M059J (cell line): ENCODE measurements around the gene RPL23. TPM values are rescaled to one million over a fixed set of nuclear protein-coding genes. Genes with fewer than 3 reads are reported as not detected.

Experiments
- DNase-seq: peaks from one replicate; pipeline ENCODE4 v3.0.0-alpha.2; 2012; ENCODE audit warnings: low read depth
- total RNA-seq: library from RNA; depleted of rRNA; stranded (reverse); fragments of >200 nt; shearing (Covaris generic); gene quantifications from 2 replicates; pipeline ENCODE4 v1.2.3, GENCODE V29; 2014

RPL23 gene
- total RNA-seq, 1 experiment from 2014 or later, result 785 TPM

GRCh38 chr17:38867968-38868816 is 14.7 kb upstream of the RPL23 start:
- no peak for DNase-seq

DNA sequence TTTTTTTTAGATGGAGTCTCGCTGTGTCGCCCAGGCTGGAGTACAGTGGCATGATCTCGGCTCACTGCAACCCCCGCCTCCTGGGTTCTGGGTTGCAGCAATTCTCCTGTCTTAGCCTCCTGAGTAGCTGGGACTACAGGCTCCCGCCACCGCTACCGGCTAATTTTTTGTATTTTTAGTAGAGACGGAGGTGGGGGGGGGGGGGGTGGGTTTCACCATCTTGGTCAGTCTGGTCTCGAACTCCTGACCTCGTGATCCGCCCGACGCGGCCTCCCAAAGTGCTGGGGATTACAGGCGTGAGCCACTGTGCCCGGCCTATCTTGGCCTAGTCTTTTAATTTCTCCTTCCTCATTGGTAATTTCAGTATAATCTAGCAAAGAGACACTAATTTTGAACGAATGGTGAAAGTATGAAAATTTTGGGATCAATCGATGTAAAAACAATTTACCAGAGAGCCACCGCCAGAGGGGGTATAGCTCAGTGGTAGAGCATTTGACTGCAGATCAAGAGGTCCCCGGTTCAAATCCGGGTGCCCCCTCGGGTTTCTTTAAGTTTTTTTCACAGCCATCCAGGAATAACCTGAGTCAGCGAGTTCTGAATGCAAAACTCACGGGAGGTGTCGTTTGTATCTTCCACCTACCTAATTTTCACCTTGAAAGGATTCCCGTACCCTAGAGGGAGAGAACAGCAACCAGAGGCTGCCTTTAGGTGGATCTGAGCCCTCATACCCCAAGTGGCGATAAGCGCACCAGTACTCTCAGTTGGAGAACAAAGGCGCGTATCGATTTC is 13.9 kb upstream of the RPL23 start:
- DNase-seq, result peak; percentile 65

DNA sequence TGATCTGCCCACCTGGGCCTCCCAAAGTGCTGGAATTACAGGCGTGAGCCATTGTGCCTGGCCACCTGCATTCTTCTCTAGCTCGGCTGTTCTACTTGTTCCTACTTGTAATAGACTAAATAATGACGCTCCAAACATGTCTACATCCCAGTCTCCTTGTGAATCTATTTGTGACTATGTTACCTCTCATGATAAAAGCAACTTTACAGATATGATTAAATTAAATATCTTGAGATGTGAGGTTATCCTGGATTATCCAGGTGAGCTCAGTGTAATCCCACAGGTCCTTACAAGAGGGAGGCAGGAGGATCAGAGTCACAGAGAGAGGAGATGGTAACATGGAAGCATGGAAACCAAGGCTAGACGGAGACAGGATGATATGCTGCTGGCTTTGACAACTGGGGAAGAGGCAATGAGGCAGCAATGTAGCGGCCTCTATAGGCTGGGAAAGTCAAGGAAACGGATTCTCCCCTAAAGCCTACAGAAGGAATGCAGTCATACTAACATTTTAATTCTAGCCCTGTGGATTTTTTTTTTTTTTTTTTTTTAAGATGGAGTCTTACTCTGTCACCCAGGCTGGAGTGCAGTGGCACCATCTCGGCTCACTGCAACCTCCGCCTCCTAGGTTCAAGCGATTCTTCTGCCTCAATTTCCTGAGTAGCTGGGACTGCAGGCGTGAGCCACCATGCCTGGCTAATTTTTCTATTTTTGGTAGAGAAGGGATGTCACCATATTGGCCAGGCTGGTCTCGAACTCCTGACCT is 11.3 kb upstream of the RPL23 start:
- peak; percentile 49 for DNase-seq

DNA sequence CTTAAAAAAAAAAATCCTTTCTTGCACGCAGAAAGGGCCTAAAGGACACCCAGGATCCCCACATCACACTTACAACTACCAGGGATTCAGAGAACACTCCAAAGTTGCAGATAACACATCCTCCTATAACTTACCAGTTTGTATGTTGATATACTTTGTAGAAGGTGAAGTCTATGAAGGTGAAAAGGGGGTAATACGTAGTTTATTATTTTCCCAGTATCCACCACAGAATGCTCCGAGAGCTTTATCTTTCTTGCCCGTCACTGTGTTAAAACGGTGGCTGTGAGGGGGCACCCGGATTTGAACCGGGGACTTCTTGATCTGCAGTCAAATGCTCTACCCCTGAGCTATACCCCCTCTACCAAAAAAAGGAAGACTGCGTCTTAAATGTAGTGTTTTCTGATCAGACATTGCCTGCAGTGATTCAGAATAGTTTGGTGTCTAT is 7.9 kb upstream of the RPL23 start:
- DNase-seq, result no peak

DNA sequence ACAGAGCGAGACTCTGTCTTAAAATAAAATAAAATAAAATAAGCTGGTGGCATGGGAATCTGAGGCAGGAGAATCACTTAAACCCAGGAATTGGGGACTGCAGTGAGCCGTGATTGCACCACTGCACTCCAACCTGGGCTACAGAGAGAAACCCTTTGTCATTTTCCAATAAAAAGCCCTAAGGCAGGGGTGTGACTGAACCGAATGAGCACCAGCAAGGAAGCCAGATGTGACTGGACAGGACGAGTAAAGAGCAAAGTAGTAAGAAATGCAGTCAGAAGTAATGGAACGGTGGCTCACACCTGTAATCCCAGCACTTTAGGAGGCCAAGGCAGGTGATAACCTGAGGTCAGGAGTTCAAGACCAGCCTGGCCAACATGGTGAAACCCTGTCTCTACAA is 3.8 kb upstream of the RPL23 start:
- no peak for DNase-seq

- peak; percentile 92 for DNase-seq
Observed at GRCh38 chr17:38855101-38855714, 1.7 kb upstream of the RPL23 start.

- DNase-seq, result no peak
Observed at GRCh38 chr17:38852771-38853291, 690 bp downstream of the RPL23 start.

- no peak for DNase-seq
Observed at GRCh38 chr17:38851434-38851833, 2.1 kb downstream of the RPL23 start.

DNA sequence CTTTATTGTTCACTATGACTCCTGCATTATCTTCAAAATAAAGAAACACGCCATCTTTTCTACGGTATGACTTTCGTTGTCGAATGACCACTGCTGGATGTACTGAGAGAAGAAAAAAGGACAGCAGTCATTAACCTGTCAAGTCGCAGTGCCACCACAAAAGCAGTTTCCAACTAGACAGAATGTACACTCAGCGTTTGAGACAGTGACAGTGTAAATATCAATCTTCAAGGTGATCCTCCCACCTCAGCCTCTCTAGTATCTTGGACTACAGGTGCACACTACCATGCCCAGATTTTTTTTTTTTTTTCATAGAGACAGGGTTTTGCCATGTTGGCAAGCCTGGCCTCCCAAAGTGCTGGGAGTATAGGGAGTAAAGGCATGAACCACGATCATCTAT is 3.1 kb downstream of the RPL23 start:
- DNase-seq, result no peak

GRCh38 chr17:38848939-38849605 is 4.4 kb downstream of the RPL23 start:
- DNase-seq, result no peak

DNA sequence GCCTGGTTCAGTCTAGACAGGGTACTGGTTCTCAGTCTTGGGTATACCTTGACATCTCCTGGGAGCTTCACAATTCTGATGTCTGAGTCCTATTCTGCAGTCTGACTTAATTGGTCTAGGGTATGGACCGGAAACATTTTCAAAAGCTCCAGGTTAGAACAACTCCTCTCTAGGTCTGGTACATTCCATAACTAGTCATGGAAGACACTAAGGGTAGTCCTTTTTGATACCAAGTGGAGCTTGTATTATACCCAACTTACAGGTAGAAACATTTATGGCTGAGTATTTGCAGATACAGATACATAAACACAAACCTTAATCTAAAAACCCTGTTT is 5.0 kb downstream of the RPL23 start:
- DNase-seq, result no peak

DNA sequence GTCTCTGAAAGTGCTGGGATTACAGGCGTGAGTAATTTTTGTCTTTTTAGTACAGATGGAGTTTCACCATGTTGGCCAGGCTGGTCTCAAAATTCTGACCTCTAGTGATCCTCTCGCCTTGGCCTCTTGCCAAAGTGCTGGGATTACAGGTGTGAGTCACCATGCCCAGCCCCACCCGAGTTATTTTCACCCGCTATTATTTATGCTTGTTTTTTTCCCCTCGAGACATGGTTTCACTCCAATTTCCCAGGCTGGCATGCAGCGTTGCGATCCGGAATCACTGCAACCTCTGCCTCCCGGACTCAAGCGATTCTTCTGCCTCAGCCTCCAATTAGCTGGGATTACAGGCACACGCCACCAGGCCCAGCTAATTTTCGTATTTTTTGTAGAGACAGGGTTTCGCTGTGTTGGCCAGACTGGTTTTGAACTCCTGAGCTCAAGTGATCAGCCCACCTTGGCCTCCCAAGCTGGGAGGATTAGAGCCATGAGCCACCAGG is 9.2 kb downstream of the RPL23 start:
- DNase-seq, result peak; percentile 15

DNA sequence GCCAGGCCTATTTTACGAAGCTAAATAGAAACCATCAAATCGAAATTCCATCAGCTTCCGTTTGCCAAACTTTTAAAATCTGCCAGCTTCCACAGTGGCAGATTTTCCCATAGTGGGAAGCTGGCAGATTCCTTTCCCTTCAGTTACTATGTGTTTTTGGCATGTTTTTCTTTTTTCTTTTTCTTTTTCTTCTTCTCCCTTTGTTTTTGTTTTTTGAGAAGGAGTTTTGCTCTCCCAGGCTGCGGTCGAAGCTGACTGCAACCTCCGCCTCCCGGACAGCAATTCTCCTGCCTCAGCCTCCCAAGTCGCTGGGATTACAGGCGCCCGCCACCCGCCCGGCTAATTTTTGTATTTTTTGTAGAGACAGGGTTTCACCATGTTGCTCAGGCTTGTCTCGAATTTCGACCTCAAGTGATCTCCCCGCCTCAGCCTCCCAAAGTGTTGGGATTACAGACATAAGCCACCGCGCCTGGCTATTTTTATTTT is 27.7 kb downstream of the RPL23 start:
- DNase-seq, result no peak

- DNase-seq, result peak; percentile 90
Observed at GRCh38 chr17:38824899-38825761, 28.4 kb downstream of the RPL23 start, which contains the start of gene CWC25. TSS of gene CWC25 (minus strand) at chr17:38825321. CDS start at chr17:38825183, 138 bp downstream.

DNA sequence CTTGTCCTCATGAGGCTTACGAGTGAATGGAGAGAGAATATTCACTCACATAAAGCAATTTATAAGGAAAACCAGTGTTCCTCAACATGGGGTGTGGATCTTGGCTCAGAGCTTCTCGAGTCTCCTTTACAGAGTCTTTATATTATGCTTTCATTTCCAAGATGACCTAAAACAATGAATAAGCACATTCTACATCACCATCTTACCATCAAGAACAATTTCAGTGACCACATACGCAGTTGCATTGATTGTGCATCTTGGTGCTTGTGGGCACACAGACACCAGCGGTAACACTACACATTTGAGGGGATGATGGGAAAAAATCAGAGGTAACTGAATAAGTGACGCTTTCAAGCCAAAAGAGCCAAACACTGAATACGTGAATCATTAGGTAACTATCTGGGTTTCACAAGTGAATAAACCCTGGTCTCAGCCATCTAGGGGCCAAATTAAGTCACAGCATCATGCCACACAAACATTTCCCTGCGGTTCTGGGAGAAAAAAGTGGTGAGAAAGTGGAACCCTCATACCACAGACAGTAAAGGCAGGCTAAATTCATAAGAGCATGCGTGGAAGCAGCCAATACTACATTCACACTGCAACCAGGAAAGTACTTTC is 37.8 kb downstream of the RPL23 start:
- peak; percentile 30 for DNase-seq

- DNase-seq, result no peak
Observed at GRCh38 chr17:38809828-38810227, 43.7 kb downstream of the RPL23 start.

- no peak for DNase-seq
Observed at GRCh38 chr17:38800237-38800760, 53.2 kb downstream of the RPL23 start.

- peak; percentile 95 for DNase-seq
Observed at GRCh38 chr17:38799501-38800236, 53.9 kb downstream of the RPL23 start, which contains the start of gene PIP4K2B. TSS of gene PIP4K2B (minus strand) at chr17:38799556. CDS start at chr17:38799424, 132 bp downstream.
